K562 (cell line): ENCODE data around the gene OPCML. TPM values are rescaled to one million over a fixed set of nuclear protein-coding genes. Genes with fewer than 3 reads are reported as not detected.

Experiments
- ATAC-seq: fragments of 200-7000 bp; cut with Tn5 transposase; 3 replicates; pipeline ENCODE4 v1.9.1; 2020; ENCODE audit warnings: moderate library complexity
- BruUV-seq: library from RNA; stranded (reverse); fragments of 400-500 nt; replicated peaks from 2 replicates; lab custom pipeline; 2021; lab: Mats Ljungman, UMichigan
- CTCF ChIA-PET: fragments of 300-600 bp; formaldehyde crosslinking; extraction: SDS; loops from one replicate; lab custom pipeline; 2021; ENCODE audit warnings: low intra/inter-chr PET ratio; lab: Yijun Ruan, JAX
- POLR2A ChIA-PET: fragments of 300-600, 350-650 bp; sonication (Branson Sonifier 250); formaldehyde crosslinking; extraction: SDS; loops from one replicate; lab custom pipeline; 2021; ENCODE audit warnings: antibody characterized with exemption, inconsistent platforms; lab: Yijun Ruan, JAX
- DNase-seq, 4 experiments: peaks; one replicate each; pipeline versions ENCODE4 v3.0.0 to v3.0.0-alpha.2; 2011 to 2018; ENCODE audit warnings: low spot score in 3 of 4, mixed read lengths in 3 of 4; ENCODE audit errors: extremely low read depth in 1 of 4
- FAIRE-seq: peaks from 2 replicates; lab custom pipeline; 2011; peaks lifted over from hg19 to GRCh38; lab: Jason Lieb, UNC
- H2AFZ ChIP-seq: 2 replicates; pipeline ENCODE4 v1.6.0; 2011; ENCODE audit warnings: low read depth, low read length, control low read depth, inconsistent platforms
- H3K27ac ChIP-seq: fragments of 200-600 bp; 3 replicates; pipeline ENCODE4 v1.8.0; 2011; ENCODE audit warnings: low read depth, mild to moderate bottlenecking, control low read depth, inconsistent platforms, low read length, moderate library complexity, mixed read lengths; ENCODE audit errors: extremely low read depth
- H3K27me3 ChIP-seq, 2 experiments: fragments of 300-600 bp in 1 of 2; 2 replicates in 1 of 2; 3 replicates in 1 of 2; pipeline versions ENCODE4 v1.6.0 to v1.8.0; 2011; ENCODE audit warnings: inconsistent platforms in 2 of 2, low read length in 2 of 2, mild to moderate bottlenecking in 1 of 2, mixed read lengths in 1 of 2, moderate library complexity in 1 of 2; ENCODE audit not compliant: control insufficient read depth in 2 of 2, insufficient read depth in 2 of 2
- H3K36me3 ChIP-seq: fragments of 300-600 bp; 3 replicates; pipeline ENCODE4 v1.8.0; 2011; ENCODE audit warnings: mild to moderate bottlenecking, low read length, inconsistent platforms; ENCODE audit not compliant: control insufficient read depth, insufficient read depth
- H3K4me1 ChIP-seq, 2 experiments: fragments of 200-600 bp in 1 of 2; replicated peaks in 1 of 2; 2 replicates in 1 of 2; 3 replicates in 1 of 2; pipeline versions ENCODE4 v1.5.1 to v1.8.0; 2011; ENCODE audit warnings: inconsistent platforms in 2 of 2, low read length in 2 of 2, mild to moderate bottlenecking in 1 of 2, mixed read lengths in 1 of 2, moderate library complexity in 1 of 2; ENCODE audit not compliant: control insufficient read depth in 2 of 2, insufficient read depth in 2 of 2
- H3K4me2 ChIP-seq: 2 replicates; pipeline ENCODE4 v1.6.1; 2011; ENCODE audit warnings: low read length, control low read depth, inconsistent platforms, mixed read lengths; ENCODE audit not compliant: insufficient read depth
- H3K4me3 ChIP-seq: fragments of 200-600 bp; sonication (generic), shearing (Covaris generic); 2 replicates; pipeline ENCODE4 v1.5.1; 2016; ENCODE audit warnings: control low read depth, inconsistent platforms
- H3K79me2 ChIP-seq: fragments of 200-600 bp; 3 replicates; pipeline ENCODE4 v1.8.0; 2011; ENCODE audit warnings: low read length, inconsistent platforms; ENCODE audit not compliant: control insufficient read depth, insufficient read depth
- H3K9ac ChIP-seq, 2 experiments: 2 replicates each; pipeline versions ENCODE4 v1.6.0 to v1.6.1; 2011; ENCODE audit warnings: low read depth in 2 of 2, low read length in 2 of 2, control low read depth in 1 of 2, inconsistent platforms in 1 of 2, mild to moderate bottlenecking in 1 of 2, mixed read lengths in 1 of 2; ENCODE audit not compliant: insufficient read depth in 1 of 2
- H3K9me1 ChIP-seq: one replicate; pipeline ENCODE4 v1.6.0; 2011; ENCODE audit warnings: inconsistent platforms, mild to moderate bottlenecking, low read length, moderate library complexity; ENCODE audit not compliant: control insufficient read depth, insufficient read depth
- H3K9me3 ChIP-seq: replicated peaks from 2 replicates; pipeline ENCODE4 v1.5.1; 2011; ENCODE audit warnings: low read depth, low read length, inconsistent platforms; ENCODE audit not compliant: control insufficient read depth, insufficient read depth
- H4K20me1 ChIP-seq: replicated peaks from 2 replicates; pipeline ENCODE4 v1.6.1; 2011; ENCODE audit warnings: low read length, inconsistent platforms, mixed read lengths; ENCODE audit not compliant: control insufficient read depth, insufficient read depth
- BRF2 ChIP-seq: IDR thresholded peaks from 3 replicates; pipeline ENCODE4 v1.6.1; 2011; ENCODE audit warnings: borderline replicate concordance, mild to moderate bottlenecking; ENCODE audit not compliant: insufficient read length, insufficient read depth
- HNRNPLL ChIP-seq: fragments of 200-400 bp; formaldehyde crosslinking; IDR thresholded peaks from 2 replicates; pipeline ENCODE4 v1.6.1; 2017; ENCODE audit warnings: low read length, low read depth, mild to moderate bottlenecking; ENCODE audit not compliant: poor library complexity, severe bottlenecking
- JUN ChIP-seq, 2 experiments: sonication (generic) in 1 of 2; formaldehyde crosslinking in 1 of 2; IDR thresholded peaks; 2 replicates each; pipeline versions ENCODE4 v1.6.1 to v1.8.0; 2012 to 2022; ENCODE audit warnings: borderline replicate concordance in 2 of 2, mild to moderate bottlenecking in 2 of 2, improper control_type of control experiment in 1 of 2, low read depth in 1 of 2, low read length in 1 of 2, missing genetic modification reagents in 1 of 2
- MTA1 ChIP-seq: fragments of 450-650 bp; IDR thresholded peaks from 2 replicates; pipeline ENCODE4 v1.6.1; 2017; ENCODE audit warnings: borderline replicate concordance
- POLR2AphosphoS5 ChIP-seq: IDR thresholded peaks from 2 replicates; pipeline ENCODE4 v1.6.1; 2011; ENCODE audit warnings: mild to moderate bottlenecking, low read depth, low read length, moderate library complexity; ENCODE audit not compliant: control insufficient read depth, insufficient read depth
- ZNF239 ChIP-seq: fragments of 250-450 bp; sonication (Bioruptor Pico); IDR thresholded peaks from 2 replicates; pipeline ENCODE4 v1.4.0; 2020; ENCODE audit warnings: mild to moderate bottlenecking
- ZNF507 ChIP-seq: conservative IDR thresholded peaks from 2 replicates; pipeline ENCODE4 v1.6.1; 2017; ENCODE audit warnings: missing genetic modification characterization, missing compliant biosample characterization
- WGBS: fragments of 100-300 bp; shearing (Covaris generic); methylation state at CpG from one replicate; pipeline ENCODE4 v1.1.6; 2016; ENCODE audit warnings: low coverage, mixed read lengths; ENCODE audit not compliant: insufficient coverage; ENCODE audit errors: missing lambda C conversion rate; 5-methylcytosine and 5-hydroxymethylcytosine counted together
- in situ Hi-C: fragments of 300-500 bp; cut with MboI; formaldehyde crosslinking; loops from 4 replicates; pipeline ENCODE4 v1.15.0; 2018; ENCODE audit warnings: inconsistent platforms, mixed read lengths
- intact Hi-C: fragments of 100-400 bp; cut with micrococcal nuclease; formaldehyde crosslinking; loops from 2 replicates; pipeline ENCODE4 v1.14.2; 2022
- polyA plus RNA-seq, 8 experiments: library from polyadenylated mRNA; depleted of rRNA in 4 of 8; stranded (reverse) in 5 of 8; unstranded in 3 of 8; fragments of >200 nt; fragmentation: Nextera tagmentation in 2 of 8; fragmentation: Illumina TruSeq in 1 of 8; extraction: Ambion mirVana in 2 of 8; extraction: Trizol in 1 of 8; gene quantifications; 2 replicates each; pipeline versions ENCODE4 v1.2.1 to v1.2.3, GENCODE V29; 2011 to 2014; ENCODE audit warnings: inconsistent platforms in 1 of 8, missing spikeins in 1 of 8
- total RNA-seq, 7 experiments: library from RNA; depleted of rRNA in 6 of 7; stranded (reverse); fragments of >200 nt in 6 of 7; fragmentation: Illumina TruSeq in 2 of 7; extraction: Trizol in 2 of 7; gene quantifications; 2 replicates each; pipeline versions ENCODE4 v1.2.1 to v1.2.3, GENCODE V29; 2011 to 2021; ENCODE audit warnings: low replicate concordance in 1 of 7

Gene OPCML
- total and polyA plus RNA-seq, 9 of the 15 experiments (the other 6 are each of a cell fraction or from before 2014, with no cell fraction given), result not detected

DNA sequence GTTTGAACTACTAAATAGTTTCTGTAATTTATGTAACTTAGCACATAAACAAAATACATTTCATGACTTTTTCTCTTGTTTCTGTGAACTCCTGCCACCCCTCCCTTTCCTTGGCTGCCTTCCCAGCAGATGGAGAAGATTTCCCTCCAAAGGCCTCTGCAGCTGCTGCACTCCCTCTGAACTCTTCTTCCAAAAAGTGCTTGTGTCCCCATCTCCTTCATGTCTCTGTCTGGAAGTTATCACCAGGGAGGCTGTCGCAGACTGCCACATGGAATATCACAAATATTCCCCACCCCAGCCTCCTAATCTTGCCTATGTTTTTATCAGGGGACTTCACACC, 1068.3 kb downstream of the OPCML start:
- H3K27me3 ChIP-seq, result no peaks in the 10 kb centered on the region
- H4K20me1 ChIP-seq, result no peaks in the 10 kb centered on the region
- BruUV-seq, result no TSS peak
- TF ChIP-seq MTA1 (no peak), POLR2AphosphoS5 (no peak), ZNF507 (no peak), BRF2 (no peak), HNRNPLL (no peak), ZNF239 (CRISPR knock-in tag) (no peak), JUN (IDR thresholded peaks at IDR 0.05; ENCODE audit: borderline replicate concordance, low read depth, low read length) (no peak), JUN (CRISPR knock-in tag; IDR thresholded peaks at IDR 0.05; ENCODE audit: borderline replicate concordance) (no peak)
- TF ChIP-seq, all 486 proteins: peak for 0
- H3K36me3 ChIP-seq, result no peaks in the 10 kb centered on the region
- H2AFZ ChIP-seq, result no peak overlapping the region
- H3K27ac ChIP-seq, result no peak overlapping the region
- no peaks in the 10 kb centered on the region for H3K4me1 ChIP-seq
- no peaks in the 10 kb centered on the region for H3K9me1 ChIP-seq
- POLR2A ChIA-PET, result no interaction called here
- no peak overlapping the region for H3K4me3 ChIP-seq
- in situ Hi-C loops, result no loop called here
- H3K4me2 ChIP-seq, result no peak overlapping the region
- 9% methylated on average over 1 of the region's 1 CpG for WGBS
- intact Hi-C loops, result no loop called here
- FAIRE-seq, result no peak
- no peaks in the 10 kb centered on the region for H3K79me2 ChIP-seq
- CTCF ChIA-PET, result no interaction called here
- DNase-seq, result no peak
- ATAC-seq, result no peak
- no peak overlapping the region for H3K9ac ChIP-seq
- H3K9me3 ChIP-seq, result no peaks in the 10 kb centered on the region
